T-helper 1 cell (primary cell): ENCODE results near the gene TECR.
A peak's percentile ranks its signal among the peaks of the same experiment; 100 is the strongest.
"Not testable (repeated sequence)": the region's sequence is repeated elsewhere in the genome, so short reads cannot be mapped to it uniquely, and the experiment has no call there.

ENCODE experiments used
- DNase-seq, 5 donors: peaks; one replicate each; pipeline ENCODE4 v3.0.0-alpha.2; 2012 to 2020

Gene TECR

GRCh38 chr19:14540741-14541525, 11.5 kb downstream of the TECR start:
- DNase-seq, result no peak

GRCh38 chr19:14541979-14542378, 12.6 kb downstream of the TECR start:
- DNase-seq, result not testable (repeated sequence)

- DNase-seq, result no peak
Measured at GRCh38 chr19:14542711-14543328, 13.4 kb downstream of the TECR start.

GRCh38 chr19:14544047-14544446, 14.7 kb downstream of the TECR start:
- no peak for DNase-seq

- DNase-seq, result no peak
Measured at GRCh38 chr19:14544977-14545715, 15.8 kb downstream of the TECR start.

GRCh38 chr19:14545716-14546082, 16.3 kb downstream of the TECR start:
- DNase-seq, result no peak

GRCh38 chr19:14550201-14550754, 20.9 kb downstream of the TECR start:
- no peak for DNase-seq

GRCh38 chr19:14551134-14552005, 22.0 kb downstream of the TECR start:
- DNase-seq, result peak; percentile 45 to 72 (median 67)

GRCh38 chr19:14552006-14552360, 22.6 kb downstream of the TECR start:
- DNase-seq, result not testable (repeated sequence)

- no peak for DNase-seq
Measured at GRCh38 chr19:14553042-14553938, 23.9 kb downstream of the TECR start.

- DNase-seq, result no peak
Measured at GRCh38 chr19:14553939-14554243, 24.5 kb downstream of the TECR start.

GRCh38 chr19:14554382-14554812, 25.0 kb downstream of the TECR start:
- no peak for DNase-seq

- no peak for DNase-seq
Measured at GRCh38 chr19:14555918-14556661, 26.7 kb downstream of the TECR start.

- peak; percentile 52 to 74 (median 63) for DNase-seq
Measured at GRCh38 chr19:14556662-14557188, 27.3 kb downstream of the TECR start.

- no peak for DNase-seq
Measured at GRCh38 chr19:14558370-14559066, 29.1 kb downstream of the TECR start.

- no peak for DNase-seq
Measured at GRCh38 chr19:14559916-14560775, 30.8 kb downstream of the TECR start.

- no peak for DNase-seq
Measured at GRCh38 chr19:14560776-14561108, 31.3 kb downstream of the TECR start.

- no peak for DNase-seq
Measured at GRCh38 chr19:14561249-14561648, 31.9 kb downstream of the TECR start.

GRCh38 chr19:14561847-14562351, 32.5 kb downstream of the TECR start:
- no peak for DNase-seq
